Astrocyte of the cerebellum (primary cell): ENCODE data around the gene ITIH5.

Experiments used
- DNase-seq: peaks from one replicate; pipeline ENCODE4 v3.0.0-alpha.2; 2011; ENCODE audit warnings: low read depth
- H3K4me3 ChIP-seq: 2 replicates; pipeline ENCODE4 v1.5.1; 2011; ENCODE audit warnings: mild to moderate bottlenecking, low read depth, low read length, moderate library complexity
- in situ Hi-C: cut with HindIII; loops from 2 replicates; pipeline ENCODE4 v1.10.0; 2017; ENCODE audit warnings: low sequenced_read_pairs
- TF ChIP-seq, protein P1 (sequence below): IDR thresholded peaks from 2 replicates; pipeline ENCODE4 v1.5.1; 2012; ENCODE audit warnings: low read length, low read depth, moderate library complexity, mild to moderate bottlenecking; ENCODE audit errors: missing control alignments

ITIH5 gene

DNA sequence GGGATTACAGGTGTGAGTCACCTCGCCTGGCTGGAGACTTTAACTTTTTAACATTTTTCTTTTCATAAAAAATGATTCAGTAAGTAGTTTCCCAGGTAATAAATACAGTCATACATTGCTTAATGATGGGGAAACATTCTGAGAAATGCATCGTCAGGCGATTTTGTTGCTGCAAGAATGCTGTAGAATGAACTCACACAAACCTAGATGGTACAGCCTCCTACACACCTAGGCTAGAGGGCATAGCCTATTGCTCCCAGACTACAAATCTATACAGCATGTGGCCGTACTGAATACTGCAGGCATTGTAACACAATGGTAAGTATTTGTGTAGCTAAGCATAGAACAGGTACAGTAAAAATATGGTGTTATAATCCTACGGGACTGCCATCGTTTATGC lies 147.4 kb downstream of the ITIH5 start:
- in situ Hi-C loops, result no loop called here

DNA sequence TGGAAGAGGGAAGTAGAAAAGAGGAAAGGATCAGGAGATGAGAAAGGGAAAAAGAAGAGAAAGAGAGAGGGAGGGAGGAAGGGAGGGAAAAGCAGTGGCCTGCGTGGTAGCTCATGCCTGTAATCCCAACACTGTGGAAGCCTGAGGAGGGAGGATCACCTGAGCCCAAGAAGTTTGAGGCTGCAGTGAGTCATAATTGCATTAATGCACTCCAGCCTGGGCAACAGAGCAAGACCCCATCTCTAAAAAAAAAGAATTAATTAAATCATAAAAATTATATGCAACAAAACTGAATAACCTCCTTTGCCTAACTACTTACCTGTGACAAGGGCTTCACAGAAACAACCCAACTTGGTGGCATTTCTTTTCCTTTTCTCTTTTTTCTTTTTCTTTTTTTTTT lies 148.1 kb downstream of the ITIH5 start:
- DNase-seq, result no peak
- H3K4me3 ChIP-seq, result no peak overlapping the region
- TF ChIP-seq, protein P1, sequence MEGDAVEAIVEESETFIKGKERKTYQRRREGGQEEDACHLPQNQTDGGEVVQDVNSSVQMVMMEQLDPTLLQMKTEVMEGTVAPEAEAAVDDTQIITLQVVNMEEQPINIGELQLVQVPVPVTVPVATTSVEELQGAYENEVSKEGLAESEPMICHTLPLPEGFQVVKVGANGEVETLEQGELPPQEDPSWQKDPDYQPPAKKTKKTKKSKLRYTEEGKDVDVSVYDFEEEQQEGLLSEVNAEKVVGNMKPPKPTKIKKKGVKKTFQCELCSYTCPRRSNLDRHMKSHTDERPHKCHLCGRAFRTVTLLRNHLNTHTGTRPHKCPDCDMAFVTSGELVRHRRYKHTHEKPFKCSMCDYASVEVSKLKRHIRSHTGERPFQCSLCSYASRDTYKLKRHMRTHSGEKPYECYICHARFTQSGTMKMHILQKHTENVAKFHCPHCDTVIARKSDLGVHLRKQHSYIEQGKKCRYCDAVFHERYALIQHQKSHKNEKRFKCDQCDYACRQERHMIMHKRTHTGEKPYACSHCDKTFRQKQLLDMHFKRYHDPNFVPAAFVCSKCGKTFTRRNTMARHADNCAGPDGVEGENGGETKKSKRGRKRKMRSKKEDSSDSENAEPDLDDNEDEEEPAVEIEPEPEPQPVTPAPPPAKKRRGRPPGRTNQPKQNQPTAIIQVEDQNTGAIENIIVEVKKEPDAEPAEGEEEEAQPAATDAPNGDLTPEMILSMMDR, result no peak
- in situ Hi-C loops, result no loop called here

More for the DNA sequence above, 147.4 kb downstream of the ITIH5 start:
- TF ChIP-seq, protein P1, result no peak
- DNase-seq, result peak; percentile 5
- H3K4me3 ChIP-seq, result no peak overlapping the region

- no peak for DNase-seq
- in situ Hi-C loops, result no loop called here
- TF ChIP-seq, protein P1, result no peak
- no peak overlapping the region for H3K4me3 ChIP-seq
Observed at GRCh38 chr10:7515439-7515838, 151.3 kb downstream of the ITIH5 start.

- H3K4me3 ChIP-seq, result no peak overlapping the region
- in situ Hi-C loops, result no loop called here
- DNase-seq, result no peak
- TF ChIP-seq, protein P1, result no peak
Observed at GRCh38 chr10:7513936-7514335, 152.8 kb downstream of the ITIH5 start.

DNA sequence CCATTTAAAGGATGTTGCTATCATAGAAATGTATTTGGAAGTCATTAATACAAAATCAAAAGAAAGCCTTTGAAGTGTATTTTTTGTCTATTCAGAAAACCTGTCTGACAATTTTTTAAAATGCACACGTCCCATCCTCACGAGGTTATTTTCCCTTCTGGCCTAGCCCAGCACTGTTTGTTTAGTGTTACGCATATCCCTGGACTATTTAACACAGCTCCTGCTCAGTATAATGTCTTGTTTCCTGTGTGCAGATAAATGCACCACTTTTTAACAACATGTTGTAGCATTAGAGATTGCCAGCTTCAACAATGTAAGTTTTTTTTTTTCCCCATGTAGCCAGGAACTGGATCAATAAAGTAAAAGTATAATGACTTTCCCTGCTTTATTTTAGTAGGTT lies 153.3 kb downstream of the ITIH5 start:
- TF ChIP-seq, protein P1, result no peak
- no peak overlapping the region for H3K4me3 ChIP-seq
- DNase-seq, result no peak
- in situ Hi-C loops, result no loop called here

DNA sequence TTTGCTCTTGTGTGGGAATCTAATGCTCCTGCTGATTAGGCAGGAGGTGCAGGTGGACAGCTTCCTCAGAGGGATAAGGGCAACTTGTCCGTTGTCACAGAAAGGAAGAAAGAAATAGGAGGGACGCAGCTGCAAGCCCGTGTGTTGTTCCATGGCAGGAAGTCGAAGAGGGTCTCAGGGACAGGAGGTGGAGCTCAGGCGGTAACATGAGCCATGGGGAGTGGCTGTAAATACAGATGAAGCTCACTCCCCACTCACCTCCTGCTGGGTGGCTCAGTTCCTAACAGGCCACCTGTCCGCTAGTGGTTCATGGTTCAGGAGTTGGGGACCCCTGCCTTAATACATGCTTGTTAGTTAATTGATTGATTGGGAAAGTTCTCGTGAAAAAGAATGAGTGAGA lies 154.3 kb downstream of the ITIH5 start:
- in situ Hi-C loops, result no loop called here
- DNase-seq, result no peak
- TF ChIP-seq, protein P1, result no peak
- H3K4me3 ChIP-seq, result no peak overlapping the region

- TF ChIP-seq, protein P1, result no peak
- in situ Hi-C loops, result no loop called here
- H3K4me3 ChIP-seq, result no peak overlapping the region
- DNase-seq, result no peak
Observed at GRCh38 chr10:7511612-7512011, 155.2 kb downstream of the ITIH5 start.
